H1 (cell line): ENCODE results near the gene ACSM2B. TPM values are rescaled to one million over a fixed set of nuclear protein-coding genes. Genes with fewer than 3 reads are reported as not detected.

Experiments
- CTCF ChIA-PET: fragments of 300-600 bp; sonication (Branson Sonifier 250); formaldehyde crosslinking; loops from one replicate; lab custom pipeline; 2021; ENCODE audit not compliant: partially characterized antibody; lab: Charles Lee
- POLR2A ChIA-PET: fragments of 300-600 bp; sonication (Branson Sonifier 250); formaldehyde crosslinking; loops from one replicate; lab custom pipeline; 2021; ENCODE audit warnings: inconsistent platforms; ENCODE audit not compliant: partially characterized antibody; lab: Charles Lee
- DNase-seq, 2 experiments: peaks; one replicate each; pipeline versions ENCODE4 v3.0.0 to v3.0.0-alpha.2; 2010 to 2022; ENCODE audit warnings: low spot score in 2 of 2, low read depth in 1 of 2, mixed read lengths in 1 of 2
- FAIRE-seq: peaks from 2 replicates; lab custom pipeline; 2011; peaks lifted over from hg19 to GRCh38; lab: Jason Lieb, UNC
- H2AFZ ChIP-seq: 2 replicates; pipeline ENCODE4 v1.8.1; 2012; ENCODE audit warnings: low read length, inconsistent platforms
- H2AK5ac ChIP-seq: 2 replicates; pipeline ENCODE4 v1.6.1; 2013; ENCODE audit warnings: low read depth, low read length
- H2BK120ac ChIP-seq: replicated peaks from 2 replicates; pipeline ENCODE3; 2013; ENCODE audit warnings: low read depth, low read length, inconsistent platforms
- H2BK12ac ChIP-seq: 2 replicates; pipeline ENCODE4 v1.6.1; 2013; ENCODE audit warnings: low read depth, low read length
- H2BK15ac ChIP-seq: 2 replicates; pipeline ENCODE4 v1.6.1; 2013; ENCODE audit warnings: low read length
- H2BK20ac ChIP-seq: 2 replicates; pipeline ENCODE4 v1.6.1; 2013; ENCODE audit warnings: low read length
- H2BK5ac ChIP-seq: 2 replicates; pipeline ENCODE4 v1.6.1; 2013; ENCODE audit warnings: low read depth, low read length
- H3K14ac ChIP-seq: 2 replicates; pipeline ENCODE4 v1.6.1; 2013; ENCODE audit warnings: inconsistent platforms; ENCODE audit not compliant: insufficient read length
- H3K18ac ChIP-seq: 2 replicates; pipeline ENCODE4 v1.6.1; 2013; ENCODE audit warnings: low read length; ENCODE audit errors: extremely low read depth
- H3K23ac ChIP-seq: 2 replicates; pipeline ENCODE4 v1.6.1; 2013; ENCODE audit warnings: inconsistent platforms; ENCODE audit not compliant: insufficient read length
- H3K23me2 ChIP-seq: 2 replicates; pipeline ENCODE4 v1.6.1; 2013; ENCODE audit warnings: low read depth, low read length
- H3K27ac ChIP-seq: 2 replicates; pipeline ENCODE4 v1.6.1; 2011; ENCODE audit warnings: low read depth, low read length, inconsistent platforms
- H3K27me3 ChIP-seq, 4 experiments: replicated peaks in 1 of 4; 1 replicate in 1 of 4; 2 replicates in 3 of 4; pipeline versions ENCODE4 v1.6.1 to v1.8.1; 2011 to 2013; ENCODE audit warnings: low read length in 3 of 4, mild to moderate bottlenecking in 3 of 4, inconsistent platforms in 2 of 4, mixed read lengths in 2 of 4, moderate library complexity in 1 of 4; ENCODE audit not compliant: control insufficient read depth in 3 of 4, insufficient read depth in 3 of 4; ENCODE audit errors: extremely low read depth in 1 of 4
- H3K36me3 ChIP-seq, 4 experiments: 2 replicates each; pipeline versions ENCODE4 v1.6.1 to v1.8.1; 2011 to 2013; ENCODE audit warnings: mild to moderate bottlenecking in 4 of 4, low read length in 3 of 4, moderate library complexity in 2 of 4, control low read depth in 1 of 4, inconsistent platforms in 1 of 4; ENCODE audit not compliant: insufficient read depth in 4 of 4, control insufficient read depth in 2 of 4
- H3K4ac ChIP-seq: replicated peaks from 2 replicates; pipeline ENCODE3; 2013; ENCODE audit warnings: low read length, low read depth, mixed read lengths, inconsistent platforms; ENCODE audit not compliant: insufficient read length
- H3K4me1 ChIP-seq, 4 experiments: replicated peaks in 1 of 4; 1 replicate in 1 of 4; 2 replicates in 3 of 4; pipeline versions ENCODE4 v1.6.1 to v1.8.1; 2011 to 2013; ENCODE audit warnings: low read length in 3 of 4, inconsistent platforms in 2 of 4, mixed read lengths in 1 of 4; ENCODE audit not compliant: insufficient read depth in 4 of 4, control insufficient read depth in 3 of 4
- H3K4me2 ChIP-seq, 2 experiments: 2 replicates each; pipeline versions ENCODE4 v1.6.1 to v1.8.1; 2011 to 2013; ENCODE audit warnings: low read depth in 2 of 2, low read length in 2 of 2, control low read depth in 1 of 2, inconsistent platforms in 1 of 2, mild to moderate bottlenecking in 1 of 2; ENCODE audit not compliant: insufficient read depth in 1 of 2
- H3K4me3 ChIP-seq, 4 experiments: fragments of 200-600, 300-600 bp in 1 of 4; sonication (generic), shearing (Covaris generic), sonication (Bioruptor Twin) in 1 of 4; 2 replicates each; pipeline versions ENCODE4 v1.5.1 to v1.8.1; 2011 to 2016; ENCODE audit warnings: low read length in 4 of 4, low read depth in 3 of 4, control low read depth in 2 of 4, inconsistent platforms in 2 of 4, mild to moderate bottlenecking in 2 of 4, mixed read lengths in 1 of 4, moderate library complexity in 1 of 4; ENCODE audit not compliant: insufficient read depth in 2 of 4; ENCODE audit errors: extremely low read depth in 1 of 4
- H3K56ac ChIP-seq: replicated peaks from 2 replicates; pipeline ENCODE3; 2013; ENCODE audit warnings: low read depth, mild to moderate bottlenecking, mixed read lengths, low read length, inconsistent platforms; ENCODE audit not compliant: insufficient read length
- H3K79me1 ChIP-seq: 2 replicates; pipeline ENCODE4 v1.6.1; 2013; ENCODE audit warnings: low read depth, low read length, control low read depth
- H3K79me2 ChIP-seq, 2 experiments: 2 replicates each; pipeline versions ENCODE4 v1.6.1 to v1.8.1; 2012 to 2013; ENCODE audit warnings: low read length in 2 of 2, mild to moderate bottlenecking in 2 of 2, inconsistent platforms in 1 of 2; ENCODE audit not compliant: insufficient read depth in 2 of 2, control insufficient read depth in 1 of 2
- H3K9ac ChIP-seq, 4 experiments: replicated peaks in 1 of 4; 1 replicate in 1 of 4; 2 replicates in 3 of 4; pipeline versions ENCODE4 v1.6.1 to v1.8.1; 2011 to 2013; ENCODE audit warnings: low read depth in 3 of 4, low read length in 3 of 4, control low read depth in 2 of 4, mild to moderate bottlenecking in 2 of 4, moderate library complexity in 2 of 4, inconsistent platforms in 1 of 4; ENCODE audit errors: extremely low read depth in 1 of 4
- H3K9me3 ChIP-seq, 2 experiments: 2 replicates each; pipeline versions ENCODE4 v1.6.1 to v1.8.1; 2012 to 2013; ENCODE audit warnings: mild to moderate bottlenecking in 2 of 2, moderate library complexity in 2 of 2, control low read depth in 1 of 2, inconsistent platforms in 1 of 2, low read depth in 1 of 2, low read length in 1 of 2, mixed read lengths in 1 of 2; ENCODE audit not compliant: insufficient read depth in 2 of 2
- H4K20me1 ChIP-seq, 2 experiments: replicated peaks in 1 of 2; 2 replicates each; pipeline versions ENCODE3 to v1.8.1; 2011 to 2013; ENCODE audit warnings: inconsistent platforms in 2 of 2, low read length in 2 of 2, mild to moderate bottlenecking in 1 of 2; ENCODE audit not compliant: insufficient read depth in 2 of 2, control insufficient read depth in 1 of 2
- H4K5ac ChIP-seq: 2 replicates; pipeline ENCODE4 v1.6.1; 2013; ENCODE audit warnings: low read length, low read depth, mixed read lengths, inconsistent platforms; ENCODE audit not compliant: insufficient read length
- H4K8ac ChIP-seq: 2 replicates; pipeline ENCODE4 v1.8.0; 2013; ENCODE audit warnings: mild to moderate bottlenecking, moderate library complexity, low read length, inconsistent platforms; ENCODE audit not compliant: insufficient read depth; ENCODE audit errors: extremely low read depth
- H4K91ac ChIP-seq: replicated peaks from 2 replicates; pipeline ENCODE3; 2013; ENCODE audit warnings: low read length, mixed read lengths, inconsistent platforms; ENCODE audit not compliant: insufficient read length
- BACH1 ChIP-seq: IDR thresholded peaks from 2 replicates; pipeline ENCODE4 v1.6.1; 2012; ENCODE audit warnings: low read length, improper control_type of control experiment
- BCL11A ChIP-seq, 2 experiments: IDR thresholded peaks; one replicate each; pipeline ENCODE4 v1.6.1; 2011; ENCODE audit warnings: low read depth in 2 of 2, low read length in 2 of 2, mild to moderate bottlenecking in 2 of 2
- BRCA1 ChIP-seq: IDR thresholded peaks from 2 replicates; pipeline ENCODE4 v1.6.1; 2012; ENCODE audit warnings: low read depth, low read length, improper control_type of control experiment
- CBX8 ChIP-seq: fragments of 300-800, 300-1000 bp; sonication (generic); IDR thresholded peaks from 2 replicates; pipeline ENCODE4 v1.7.1; 2016; ENCODE audit warnings: low read depth, low read length, borderline replicate concordance
- GTF2F1 ChIP-seq: IDR thresholded peaks from 2 replicates; pipeline ENCODE4 v1.6.1; 2012; ENCODE audit warnings: low read depth, low read length, improper control_type of control experiment, borderline replicate concordance
- KDM5A ChIP-seq: fragments of 200-600 bp; IDR thresholded peaks from 2 replicates; pipeline ENCODE4 v1.7.1; 2012; ENCODE audit warnings: mild to moderate bottlenecking, low read length, inconsistent platforms, mixed read lengths
- MAFK ChIP-seq: IDR thresholded peaks from 2 replicates; pipeline ENCODE4 v1.6.1; 2012; ENCODE audit warnings: low read depth, mild to moderate bottlenecking, improper control_type of control experiment, low read length
- POLR2A ChIP-seq, 2 experiments: IDR thresholded peaks; 1 replicate in 1 of 2; 2 replicates in 1 of 2; pipeline ENCODE4 v1.6.1; 2011; ENCODE audit warnings: low read depth in 2 of 2, low read length in 2 of 2, mild to moderate bottlenecking in 2 of 2; ENCODE audit errors: control extremely low read depth in 1 of 2
- RAD21 ChIP-seq, 2 experiments: IDR thresholded peaks in 1 of 2; conservative IDR thresholded peaks in 1 of 2; 2 replicates each; pipeline ENCODE4 v1.6.1; 2011; ENCODE audit warnings: low read depth in 2 of 2, low read length in 2 of 2, improper control_type of control experiment in 1 of 2, inconsistent platforms in 1 of 2, mild to moderate bottlenecking in 1 of 2, moderate library complexity in 1 of 2
- RBBP5 ChIP-seq: IDR thresholded peaks from 2 replicates; pipeline ENCODE4 v1.7.1; 2012; ENCODE audit warnings: low read depth, mild to moderate bottlenecking, inconsistent platforms, low read length, moderate library complexity, borderline replicate concordance
- RFX5 ChIP-seq: IDR thresholded peaks from 2 replicates; pipeline ENCODE4 v1.6.1; 2011; ENCODE audit warnings: low read depth, low read length, improper control_type of control experiment, borderline replicate concordance
- SIX5 ChIP-seq: IDR thresholded peaks from 2 replicates; pipeline ENCODE4 v1.6.1; 2011; ENCODE audit warnings: mild to moderate bottlenecking, low read depth, low read length
- TAF7 ChIP-seq: optimal IDR thresholded peaks from 2 replicates; pipeline ENCODE3; 2011; ENCODE audit warnings: low read depth, mild to moderate bottlenecking, inconsistent platforms, low read length, moderate library complexity, borderline replicate concordance
- TCF12 ChIP-seq: IDR thresholded peaks from 2 replicates; pipeline ENCODE4 v1.6.1; 2011; ENCODE audit warnings: low read depth, mild to moderate bottlenecking, low read length
- WGBS, 2 experiments: shearing (Covaris generic) in 1 of 2; methylation state at CpG; one replicate each; pipeline versions ENCODE4 v1.1.6 to v1.1.7; 2013 to 2015; ENCODE audit warnings: low lambda C conversion rate in 2 of 2, mixed read lengths in 2 of 2, inconsistent platforms in 1 of 2, low coverage in 1 of 2, missing lambda C conversion rate in 1 of 2; ENCODE audit not compliant: insufficient replicate concordance in 2 of 2, insufficient coverage in 1 of 2, insufficient read length in 1 of 2; ENCODE audit errors: extremely low coverage in 1 of 2, missing lambda C conversion rate in 1 of 2; 5-methylcytosine and 5-hydroxymethylcytosine counted together
- polyA plus RNA-seq, 7 experiments: library from polyadenylated mRNA; depleted of rRNA in 3 of 7; stranded (reverse) in 5 of 7; unstranded in 2 of 7; fragments of >200 nt in 5 of 7; fragments of 200-250 nt in 2 of 7; gene quantifications; 1 replicate in 5 of 7; 2 replicates in 1 of 7; 4 replicates in 1 of 7; pipeline versions ENCODE4 v1.2.1 to v1.2.3, GENCODE V29; 2011 to 2013; ENCODE audit warnings: missing spikeins in 2 of 7, mixed read lengths in 2 of 7
- total RNA-seq: library from RNA; stranded (reverse); fragmentation: NEBNext Ultra II Directional; extraction: Animal tissue kit (Norgen Biotek cat#: 25700); gene quantifications from 2 replicates; pipeline ENCODE4 v1.2.1, GENCODE V29; 2021
- TF ChIP-seq, protein P1 (sequence below): IDR thresholded peaks from 2 replicates; pipeline ENCODE4 v1.6.1; 2012; ENCODE audit warnings: inconsistent platforms

The ACSM2B gene
- total and polyA plus RNA-seq, 2 of the 8 experiments (the other 6 are each of a cell fraction or from before 2014, with no cell fraction given): not detected

DNA sequence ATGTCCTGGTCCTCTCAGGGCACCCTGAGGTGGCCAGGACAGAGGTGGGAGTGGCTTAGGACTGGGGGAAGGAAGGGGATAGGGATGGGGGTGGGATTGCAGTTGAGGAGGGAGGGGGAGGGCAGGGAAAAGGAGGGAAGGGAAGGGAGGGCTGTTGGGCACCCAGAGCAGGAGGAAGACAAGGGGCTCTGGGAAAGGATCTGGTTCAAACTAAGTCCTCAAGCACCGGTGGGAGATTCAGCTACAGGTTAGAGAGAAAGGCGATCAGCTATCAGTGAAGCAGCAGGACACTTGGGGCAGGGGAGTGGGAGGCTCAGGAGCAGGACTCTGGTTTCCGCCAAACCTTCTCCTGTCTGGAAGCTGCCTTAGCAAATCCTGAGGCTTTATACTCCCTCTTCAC is 44.6 kb upstream of the ACSM2B start:
- Histone ChIP-seq H2BK120ac (no peak overlapping the region), H3K9me3 (no peaks in the 10 kb centered on the region), H4K20me1 (no peaks in the 10 kb centered on the region), H2BK15ac (no peak overlapping the region), H3K23ac (no peak overlapping the region), H4K91ac (no peak overlapping the region), H3K23me2 (peaks cover 5% of the 10 kb centered on the region; the same call in 1 of the 2 replicates), H3K27me3 (no peaks in the 10 kb centered on the region), H2AFZ (no peak overlapping the region), H3K9ac (no peak overlapping the region), H3K56ac (no peak overlapping the region), H3K79me2 (no peaks in the 10 kb centered on the region), H2BK12ac (no peak overlapping the region), H3K4me2 (no peak overlapping the region), H3K18ac (peak overlapping the region; percentile 66; the same call in 1 of the 2 replicates), H3K79me1 (no peaks in the 10 kb centered on the region), H3K4ac (no peak overlapping the region), H3K4me3 (no peak overlapping the region), H2BK5ac (no peak overlapping the region), H4K5ac (no peak overlapping the region), H4K8ac (no peak overlapping the region), H3K4me1 (peaks cover 0 to 6% (median 1%) of the 10 kb centered on the region in 4 experiments; a peak in 4 of 7 replicates), H3K36me3 (no peaks in the 10 kb centered on the region), H3K14ac (no peak overlapping the region), H3K27ac (no peak overlapping the region), H2BK20ac (no peak overlapping the region), H2AK5ac (no peak overlapping the region)
- no peak for DNase-seq
- 88% methylated on average over 3 of the region's 3 CpGs; no CpG with 5 or more reads in 1 of the 2 experiments for WGBS, 2 experiments
- ChIA-PET CTCF (interaction anchor here (0.6 to 1.3 kb wide), 2 partner anchors 8 to 235 kb away, joined by 3 to 4 read pairs; no protein-coding TSS in a partner anchor), POLR2A (no interaction called here)
- no peak for FAIRE-seq
- TF ChIP-seq KDM5A (no peak), CBX8 (no peak), BACH1 (no peak), POLR2A (IDR thresholded peaks at IDR 0.05; ENCODE audit: control extremely low read depth in 1 of 2, low read depth in 2 of 2, low read length in 2 of 2) (no peak), RAD21 (IDR thresholded peaks at IDR 0.05 in 1 of 2, conservative IDR thresholded peaks at IDR 0.05 in 1 of 2; ENCODE audit: low read depth in 2 of 2, low read length in 2 of 2) (no peak), BRCA1 (no peak), MAFK (no peak), BCL11A (IDR thresholded peaks at IDR 0.05; ENCODE audit: low read depth in 2 of 2, low read length in 2 of 2) (no peak), RBBP5 (no peak), SIX5 (no peak), GTF2F1 (no peak), RFX5 (no peak), TAF7 (no peak), TCF12 (no peak)
- TF ChIP-seq, protein P1, sequence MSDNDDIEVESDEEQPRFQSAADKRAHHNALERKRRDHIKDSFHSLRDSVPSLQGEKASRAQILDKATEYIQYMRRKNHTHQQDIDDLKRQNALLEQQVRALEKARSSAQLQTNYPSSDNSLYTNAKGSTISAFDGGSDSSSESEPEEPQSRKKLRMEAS: no peak
